Glutamatergic neuron (in vitro differentiated cells): ENCODE data around the gene EGFL6. TPM values are rescaled to one million over a fixed set of nuclear protein-coding genes. Genes with fewer than 3 reads are reported as not detected.

Experiments used
- DNase-seq: peaks from one replicate; pipeline ENCODE4 v3.0.0; 2022
- H3K27ac Mint-ChIP-seq: one replicate; pipeline ENCODE4 v1.8.0; 2020; ENCODE audit warnings: mild to moderate bottlenecking, mixed read lengths, inconsistent platforms; ENCODE audit not compliant: unreplicated experiment
- H3K27me3 Mint-ChIP-seq: one replicate; pipeline ENCODE4 v1.8.0; 2020; ENCODE audit warnings: mild to moderate bottlenecking, moderate library complexity, mixed read lengths, inconsistent platforms; ENCODE audit not compliant: unreplicated experiment
- H3K36me3 Mint-ChIP-seq: one replicate; pipeline ENCODE4 v1.8.0; 2020; ENCODE audit warnings: mild to moderate bottlenecking, mixed read lengths, inconsistent platforms; ENCODE audit not compliant: unreplicated experiment
- H3K4me1 Mint-ChIP-seq: one replicate; pipeline ENCODE4 v1.8.0; 2020; ENCODE audit warnings: mild to moderate bottlenecking, low read depth, mixed read lengths, inconsistent platforms; ENCODE audit not compliant: unreplicated experiment
- H3K4me3 Mint-ChIP-seq: one replicate; pipeline ENCODE4 v1.8.0; 2020; ENCODE audit warnings: mild to moderate bottlenecking, mixed read lengths, inconsistent platforms; ENCODE audit not compliant: unreplicated experiment
- H3K9me3 Mint-ChIP-seq: one replicate; pipeline ENCODE4 v1.8.0; 2020; ENCODE audit warnings: mild to moderate bottlenecking, moderate library complexity, mixed read lengths, inconsistent platforms; ENCODE audit not compliant: unreplicated experiment
- total RNA-seq: library from RNA; stranded (reverse); fragmentation: NEBNext Ultra II Directional; extraction: Animal tissue kit (Norgen Biotek cat#: 25700); gene quantifications from one replicate; pipeline ENCODE4 v1.2.1, GENCODE V29; 2021; ENCODE audit not compliant: unreplicated experiment
- TF ChIP-seq, protein P1 (sequence below): fragments of 200-600 bp; sonication (generic); IDR thresholded peaks from one replicate; pipeline ENCODE4 v1.5.0; 2021; ENCODE audit not compliant: partially characterized antibody, unreplicated experiment

The EGFL6 gene
- total RNA-seq, 1 donor from 2014 or later: not detected

DNA sequence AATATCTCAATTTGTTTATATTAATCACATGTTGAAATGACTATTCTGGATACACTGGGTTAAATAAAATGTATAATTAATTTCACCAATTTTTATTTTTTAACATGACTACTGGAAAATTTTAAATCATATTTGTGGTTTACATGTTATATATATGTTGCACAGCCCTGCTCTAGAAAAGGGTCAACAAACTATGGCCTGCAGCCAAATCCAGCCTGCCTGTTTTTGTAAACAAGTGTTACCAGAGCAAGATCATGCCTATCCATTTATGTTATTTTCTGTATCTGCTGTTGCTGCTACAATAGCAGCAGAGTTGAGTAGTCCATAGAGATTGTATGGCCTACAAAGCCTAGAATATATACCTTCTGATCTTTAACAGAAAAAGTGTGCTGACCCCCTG, 84.7 kb downstream of the EGFL6 start:
- no peak overlapping the region for H3K27ac Mint-ChIP-seq
- H3K4me1 Mint-ChIP-seq: peaks cover 1% of the 10 kb centered on the region
- no peak for DNase-seq
- TF ChIP-seq, protein P1, sequence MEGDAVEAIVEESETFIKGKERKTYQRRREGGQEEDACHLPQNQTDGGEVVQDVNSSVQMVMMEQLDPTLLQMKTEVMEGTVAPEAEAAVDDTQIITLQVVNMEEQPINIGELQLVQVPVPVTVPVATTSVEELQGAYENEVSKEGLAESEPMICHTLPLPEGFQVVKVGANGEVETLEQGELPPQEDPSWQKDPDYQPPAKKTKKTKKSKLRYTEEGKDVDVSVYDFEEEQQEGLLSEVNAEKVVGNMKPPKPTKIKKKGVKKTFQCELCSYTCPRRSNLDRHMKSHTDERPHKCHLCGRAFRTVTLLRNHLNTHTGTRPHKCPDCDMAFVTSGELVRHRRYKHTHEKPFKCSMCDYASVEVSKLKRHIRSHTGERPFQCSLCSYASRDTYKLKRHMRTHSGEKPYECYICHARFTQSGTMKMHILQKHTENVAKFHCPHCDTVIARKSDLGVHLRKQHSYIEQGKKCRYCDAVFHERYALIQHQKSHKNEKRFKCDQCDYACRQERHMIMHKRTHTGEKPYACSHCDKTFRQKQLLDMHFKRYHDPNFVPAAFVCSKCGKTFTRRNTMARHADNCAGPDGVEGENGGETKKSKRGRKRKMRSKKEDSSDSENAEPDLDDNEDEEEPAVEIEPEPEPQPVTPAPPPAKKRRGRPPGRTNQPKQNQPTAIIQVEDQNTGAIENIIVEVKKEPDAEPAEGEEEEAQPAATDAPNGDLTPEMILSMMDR: no peak
- H3K27me3 Mint-ChIP-seq: no peaks in the 10 kb centered on the region
- H3K9me3 Mint-ChIP-seq: peaks cover 4% of the 10 kb centered on the region
- no peaks in the 10 kb centered on the region for H3K36me3 Mint-ChIP-seq
- H3K4me3 Mint-ChIP-seq: peak overlapping the region; percentile 85

GRCh38 chrX:13655674-13656073, 86.3 kb downstream of the EGFL6 start:
- no peak for DNase-seq
- H3K27me3 Mint-ChIP-seq: no peaks in the 10 kb centered on the region
- H3K27ac Mint-ChIP-seq: no peak overlapping the region
- TF ChIP-seq, protein P1: no peak
- peaks cover 4% of the 10 kb centered on the region for H3K9me3 Mint-ChIP-seq
- no peaks in the 10 kb centered on the region for H3K36me3 Mint-ChIP-seq
- peaks cover 1% of the 10 kb centered on the region for H3K4me1 Mint-ChIP-seq
- H3K4me3 Mint-ChIP-seq: no peak overlapping the region

GRCh38 chrX:13658602-13659001, 89.2 kb downstream of the EGFL6 start:
- Mint-ChIP-seq H3K27ac (no peak overlapping the region), H3K36me3 (no peaks in the 10 kb centered on the region), H3K4me1 (peaks cover 1% of the 10 kb centered on the region), H3K27me3 (no peaks in the 10 kb centered on the region), H3K9me3 (peaks cover 4% of the 10 kb centered on the region), H3K4me3 (no peak overlapping the region)
- DNase-seq: no peak
- TF ChIP-seq, protein P1: peak; percentile 48

DNA sequence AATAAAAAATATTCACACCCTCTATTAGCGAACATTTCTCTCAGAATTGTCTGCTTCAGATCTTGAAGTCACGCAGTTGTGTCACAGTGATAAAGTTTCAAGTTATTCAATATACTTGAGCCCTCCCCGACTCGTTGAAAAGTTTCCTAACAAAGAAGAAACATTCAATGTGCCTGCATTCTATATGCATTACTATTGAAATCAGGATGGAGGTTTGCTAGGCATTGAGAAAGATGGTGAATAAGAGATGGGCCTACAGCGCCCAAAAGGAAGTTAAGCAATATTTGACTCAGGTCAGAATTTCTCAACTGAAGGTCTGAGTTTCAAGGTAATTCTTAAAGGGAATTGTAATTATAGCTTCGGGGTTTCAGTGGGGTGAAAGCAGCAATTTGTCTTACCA, 89.7 kb downstream of the EGFL6 start:
- Mint-ChIP-seq H3K27me3 (no peaks in the 10 kb centered on the region), H3K9me3 (peaks cover 4% of the 10 kb centered on the region), H3K27ac (no peak overlapping the region), H3K36me3 (no peaks in the 10 kb centered on the region), H3K4me1 (peaks cover 1% of the 10 kb centered on the region), H3K4me3 (no peak overlapping the region)
- DNase-seq: no peak
- TF ChIP-seq, protein P1: no peak

DNA sequence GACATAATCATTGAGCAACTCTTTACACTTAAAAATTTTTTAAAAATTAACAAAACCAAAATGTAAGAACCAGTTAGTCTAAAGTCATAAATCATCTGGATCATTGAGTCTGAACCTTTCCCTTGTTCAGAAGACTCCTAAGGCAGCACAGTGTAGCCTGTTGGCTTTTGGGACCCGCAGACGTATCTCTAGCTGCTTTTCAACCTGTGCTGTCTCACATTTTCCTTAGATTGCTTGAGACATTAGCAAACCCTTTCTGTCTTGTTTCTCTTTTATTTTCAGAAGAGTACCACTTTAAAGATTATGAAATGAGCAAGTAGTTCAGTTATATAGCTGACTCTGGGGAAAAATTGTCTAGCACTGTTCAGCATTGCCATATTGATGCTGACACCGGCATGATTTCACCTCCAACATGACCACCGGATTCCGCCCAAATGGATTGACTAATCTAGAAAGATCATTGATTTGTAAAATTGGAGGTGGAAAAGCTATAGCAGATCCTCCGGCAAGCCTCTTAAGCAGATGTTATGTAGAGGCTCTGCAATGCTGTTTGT, 92.4 kb downstream of the EGFL6 start:
- Mint-ChIP-seq H3K4me1 (no peaks in the 10 kb centered on the region), H3K9me3 (no peaks in the 10 kb centered on the region), H3K4me3 (no peak overlapping the region), H3K36me3 (no peaks in the 10 kb centered on the region), H3K27ac (no peak overlapping the region), H3K27me3 (no peaks in the 10 kb centered on the region)
- no peak for DNase-seq
- TF ChIP-seq, protein P1: no peak
